ENCODE results near the gene OPCML.

Gene OPCML

DNA sequence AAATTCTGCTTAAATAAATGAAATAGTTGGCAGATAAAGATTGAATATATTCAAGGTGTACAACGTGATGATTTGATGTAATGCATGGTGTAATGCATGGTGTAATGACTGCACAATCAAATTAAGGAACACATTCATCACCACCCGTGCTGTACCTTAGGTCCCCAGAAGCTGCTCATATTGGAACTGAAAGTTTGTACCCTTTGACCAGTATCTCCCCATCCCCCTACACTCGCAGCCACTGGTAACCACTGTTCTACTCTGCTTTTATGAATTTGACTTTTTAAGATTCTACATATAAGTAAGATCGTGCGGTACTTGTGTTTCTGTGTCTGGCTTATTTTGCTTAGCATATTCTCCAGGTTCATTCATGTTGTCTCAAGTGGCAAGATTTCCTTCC is 445.8 kb downstream of the OPCML start:
- in situ Hi-C loops (cut with HindIII; ENCODE audit: low sequenced_read_pairs): no loop called here

GRCh38 chr11:133082841-133083488 is 449.3 kb downstream of the OPCML start:
- in situ Hi-C loops (cut with HindIII; ENCODE audit: low sequenced_read_pairs): no loop called here

DNA sequence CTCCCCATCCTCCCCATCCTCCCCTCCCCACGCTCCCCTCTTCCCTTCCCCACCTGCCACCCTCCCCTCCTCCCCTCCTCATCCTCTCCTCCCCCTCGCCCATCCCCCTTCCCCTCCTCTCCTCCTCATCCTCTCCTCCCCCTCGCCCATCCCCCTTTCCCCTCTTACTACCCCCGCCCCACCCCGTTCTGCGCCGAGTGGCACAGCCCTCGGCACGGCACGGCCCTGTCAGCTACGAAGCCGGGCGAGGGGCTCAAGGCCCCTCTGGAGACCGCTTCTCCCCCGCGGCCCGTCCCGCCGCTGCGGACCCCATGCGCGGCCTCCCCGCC is 449.9 kb downstream of the OPCML start:
- in situ Hi-C loops (cut with HindIII; ENCODE audit: low sequenced_read_pairs): no loop called here

- in situ Hi-C loops (cut with HindIII; ENCODE audit: low sequenced_read_pairs): no loop called here
These were observed 450.4 kb downstream of the OPCML start for GRCh38 chr11:133081730-133082452.

DNA sequence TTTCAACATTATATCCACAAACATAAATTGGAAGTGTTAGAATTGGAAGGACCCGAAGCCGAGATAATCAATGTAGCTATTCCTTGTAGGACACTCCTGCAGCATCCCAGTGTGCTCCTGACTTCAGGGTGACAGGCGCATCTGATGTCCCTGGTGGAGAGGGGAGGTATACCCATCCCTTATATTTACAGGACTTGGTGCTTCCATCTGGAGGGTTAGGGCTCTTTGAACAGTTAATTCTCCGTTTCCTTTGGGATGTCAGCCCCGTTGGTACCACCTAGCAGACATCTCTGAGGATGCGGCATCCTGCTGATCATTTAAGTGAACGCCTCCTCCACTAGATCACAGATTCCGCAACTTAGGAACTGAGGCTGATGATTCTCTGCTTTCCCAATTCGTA is 451.3 kb downstream of the OPCML start:
- in situ Hi-C loops (cut with HindIII; ENCODE audit: low sequenced_read_pairs): no loop called here

GRCh38 chr11:133078591-133079404 is 453.5 kb downstream of the OPCML start:
- in situ Hi-C loops (cut with HindIII; ENCODE audit: low sequenced_read_pairs): no loop called here

DNA sequence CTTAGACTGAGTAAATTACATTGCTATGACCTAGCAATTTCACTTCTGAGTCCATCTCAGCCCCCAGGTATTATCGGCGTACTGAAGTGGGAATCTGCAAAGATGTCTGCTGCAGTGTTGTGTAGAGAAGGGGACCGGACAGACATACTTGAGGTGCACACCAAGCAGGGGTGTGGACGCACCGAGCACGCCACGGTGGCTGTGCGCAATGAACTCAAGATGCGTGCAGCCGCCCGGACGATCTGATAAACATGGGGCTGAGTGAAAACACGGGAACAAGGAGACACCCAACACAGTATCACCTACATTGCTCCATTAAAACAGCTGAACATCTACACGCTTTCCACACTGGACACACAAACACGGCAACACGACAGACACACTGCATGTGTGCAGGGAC is 454.3 kb downstream of the OPCML start:
- in situ Hi-C loops (cut with HindIII; ENCODE audit: low sequenced_read_pairs): no loop called here

GRCh38 chr11:133075351-133075750 is 456.9 kb downstream of the OPCML start:
- in situ Hi-C loops (cut with HindIII; ENCODE audit: low sequenced_read_pairs): no loop called here

DNA sequence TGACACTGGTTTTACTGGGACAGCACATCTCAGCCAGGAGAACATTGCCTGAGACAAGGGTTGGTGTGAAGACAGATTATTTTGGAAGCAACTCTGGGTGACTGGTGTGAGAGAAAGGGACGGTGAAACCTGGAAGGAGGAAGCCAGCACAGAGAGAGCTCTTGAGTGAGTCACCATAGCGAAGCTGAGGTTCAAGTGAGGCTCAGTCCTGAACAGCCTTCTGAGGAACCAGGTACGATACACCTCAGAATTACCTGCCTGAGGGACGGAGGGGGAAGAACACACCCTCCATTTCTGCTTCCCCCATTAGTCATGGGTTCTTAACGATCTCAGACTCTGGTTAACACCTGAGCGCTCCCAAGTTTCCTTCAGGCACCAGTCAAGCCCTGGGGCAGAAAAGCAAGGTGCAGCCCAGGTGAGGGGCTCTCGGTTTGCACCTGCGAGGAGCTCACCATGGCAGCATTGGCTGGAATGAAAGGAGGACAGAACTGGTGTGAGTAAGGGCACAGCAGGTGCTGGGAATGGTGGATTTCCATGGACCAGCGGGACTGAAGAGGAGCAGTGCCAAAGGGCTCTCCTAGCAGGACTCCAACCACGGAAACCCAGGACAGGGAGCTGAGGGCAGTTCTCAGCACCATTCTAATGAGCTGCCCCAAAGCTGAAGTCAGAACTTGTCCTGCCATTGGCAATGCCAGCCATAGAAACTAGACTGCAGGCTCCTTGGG is 459.3 kb downstream of the OPCML start:
- in situ Hi-C loops (cut with HindIII; ENCODE audit: low sequenced_read_pairs): no loop called here

- in situ Hi-C loops (cut with HindIII; ENCODE audit: low sequenced_read_pairs): no loop called here
These were observed 459.9 kb downstream of the OPCML start for GRCh38 chr11:133072378-133072777.

DNA sequence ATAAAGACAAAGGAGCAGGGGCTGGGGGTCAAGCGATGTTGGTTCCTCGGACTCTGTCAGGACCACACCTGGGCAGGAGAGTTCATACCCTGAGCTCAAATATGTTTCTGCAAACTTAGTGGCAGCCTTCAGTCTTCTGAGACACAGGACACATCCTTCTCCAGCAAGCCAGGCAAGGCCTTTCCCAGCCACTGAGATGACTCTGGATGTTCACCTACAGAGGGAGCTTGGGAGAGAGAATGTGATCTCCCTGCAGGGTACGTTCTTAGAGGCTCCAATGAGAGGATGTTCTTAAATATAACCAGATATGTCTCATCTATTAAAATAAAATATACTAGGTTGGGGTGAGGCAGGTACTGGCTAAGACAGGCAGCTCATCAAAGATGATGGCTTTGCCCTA is 461.5 kb downstream of the OPCML start:
- in situ Hi-C loops (cut with HindIII; ENCODE audit: low sequenced_read_pairs): no loop called here

GRCh38 chr11:133070021-133070713 is 462.1 kb downstream of the OPCML start:
- in situ Hi-C loops (cut with HindIII; ENCODE audit: low sequenced_read_pairs): no loop called here

- in situ Hi-C loops (cut with HindIII; ENCODE audit: low sequenced_read_pairs): no loop called here
These were observed 466.3 kb downstream of the OPCML start for GRCh38 chr11:133065847-133066485.

DNA sequence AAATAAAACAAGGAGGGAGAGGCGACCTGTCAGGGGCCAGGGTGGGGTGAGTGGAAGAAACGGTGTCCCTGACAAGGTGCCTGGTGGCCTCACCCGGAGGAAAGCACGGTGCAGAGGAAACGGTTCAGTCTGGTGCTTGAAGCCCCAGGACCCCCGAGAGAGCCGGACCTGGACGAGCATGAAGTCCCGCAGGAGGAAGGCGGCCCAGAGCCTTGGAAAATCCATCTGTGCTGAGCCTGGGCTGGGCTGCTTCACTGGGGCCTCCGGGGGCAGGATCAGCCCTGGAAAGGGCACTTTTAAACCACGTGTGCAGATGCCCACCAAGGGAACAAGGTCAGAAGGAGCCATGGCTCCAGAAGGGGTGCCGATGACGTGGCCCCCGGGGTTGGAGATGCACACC is 467.3 kb downstream of the OPCML start:
- in situ Hi-C loops (cut with HindIII; ENCODE audit: low sequenced_read_pairs): no loop called here

DNA sequence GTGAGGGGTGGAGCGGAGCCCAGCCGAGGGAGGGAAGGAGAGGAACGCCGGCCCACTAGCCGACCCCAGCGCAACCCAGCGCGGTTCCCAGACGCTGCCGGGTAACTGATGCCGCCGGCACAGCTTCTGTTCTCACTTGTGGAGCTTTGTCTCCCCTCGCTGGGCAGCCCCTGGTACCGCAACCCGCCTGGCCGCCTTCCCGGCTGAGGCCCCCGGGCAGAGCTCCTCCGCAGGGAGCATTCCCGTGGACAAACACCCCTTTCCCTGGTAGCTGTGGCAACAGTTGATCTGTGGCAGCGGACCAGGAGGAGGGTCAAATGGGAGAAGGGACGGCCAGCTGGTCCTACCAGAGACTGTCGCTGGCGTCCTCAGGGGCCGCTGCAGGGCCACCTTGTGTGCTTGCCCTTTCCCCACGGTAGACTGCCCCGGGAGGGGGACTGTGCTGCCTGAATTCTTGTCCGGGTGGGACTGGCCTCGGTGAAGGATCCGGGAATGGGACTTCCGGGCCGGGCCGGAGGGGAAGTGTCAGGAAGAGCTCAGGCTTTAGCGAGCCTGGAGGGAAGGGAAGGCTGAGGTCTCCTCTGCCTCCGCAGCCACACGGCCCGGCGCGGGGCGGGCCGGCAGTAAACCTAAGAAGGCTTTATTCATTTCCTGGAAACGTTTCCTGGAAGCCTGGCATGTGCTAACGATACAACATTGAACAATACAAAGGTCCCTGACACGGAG is 468.0 kb downstream of the OPCML start:
- in situ Hi-C loops (cut with HindIII; ENCODE audit: low sequenced_read_pairs): no loop called here

DNA sequence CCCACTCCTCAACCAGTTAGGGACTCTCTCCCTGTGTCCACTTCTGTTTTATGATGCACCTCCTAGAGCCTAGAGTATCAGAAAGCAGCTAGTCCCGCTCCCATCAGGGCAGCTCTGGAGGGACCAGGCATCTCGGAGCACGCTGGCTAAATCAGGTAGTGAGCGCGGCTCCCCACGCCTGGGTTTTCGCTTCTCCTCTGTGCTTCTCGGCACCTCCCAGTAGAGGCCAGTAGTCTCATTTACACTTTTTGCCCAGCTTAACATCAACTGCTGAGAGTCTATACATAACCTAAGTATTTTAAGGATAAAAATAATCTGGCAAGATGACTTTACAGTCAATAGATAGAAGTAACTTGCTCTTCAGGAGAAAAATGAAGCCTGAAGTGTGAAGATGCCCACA is 473.8 kb downstream of the OPCML start:
- in situ Hi-C loops (cut with HindIII; ENCODE audit: low sequenced_read_pairs): no loop called here

- in situ Hi-C loops (cut with HindIII; ENCODE audit: low sequenced_read_pairs): no loop called here
These were observed 479.1 kb downstream of the OPCML start for GRCh38 chr11:133053124-133053776.

GRCh38 chr11:133052537-133052936 is 479.8 kb downstream of the OPCML start:
- in situ Hi-C loops (cut with HindIII; ENCODE audit: low sequenced_read_pairs): no loop called here

Measured in DLD1 (cell line).